Measurements from ENCODE around the gene LSAMP. TPM values are rescaled to one million over a fixed set of nuclear protein-coding genes. Genes with fewer than 3 reads are reported as not detected.

LSAMP gene
- total RNA-seq, 6 experiments from 2014 or later = under 0.01 to 0.22 (median 0.12) TPM; not detected in 1

- ATAC-seq (no peak), DNase-seq (no peak)
- Histone ChIP-seq H3K9me3 (no peaks in the 10 kb centered on the region), H3K4me1 (no peaks in the 10 kb centered on the region), H3K27ac (no peak overlapping the region), H3K4me3 (no peak overlapping the region), H3K27me3 (no peaks in the 10 kb centered on the region), H3K36me3 (no peaks in the 10 kb centered on the region)
- intact Hi-C loops (cut with DNase I) = no loop called here
- TF ChIP-seq POLR2A (IDR thresholded peaks at IDR 0.05) (no peak), CTCF (IDR thresholded peaks at IDR 0.05) (no peak)
- WGBS (ENCODE audit: insufficient coverage, low coverage, low lambda C conversion rate, missing lambda C conversion rate) = 38% methylated on average over 2 of the region's 2 CpGs
Measured at GRCh38 chr3:116440196-116440595, 5.1 kb downstream of the LSAMP start.

GRCh38 chr3:116433552-116433951 is 11.7 kb downstream of the LSAMP start:
- ATAC-seq (no peak), DNase-seq (no peak)
- no peaks in the 10 kb centered on the region for H3K9me3 ChIP-seq
- TF ChIP-seq CTCF (IDR thresholded peaks at IDR 0.05) (no peak), POLR2A (IDR thresholded peaks at IDR 0.05) (no peak)
- no peak overlapping the region for H3K4me3 ChIP-seq
- H3K27me3 ChIP-seq = no peaks in the 10 kb centered on the region
- H3K4me1 ChIP-seq = no peaks in the 10 kb centered on the region
- H3K36me3 ChIP-seq = no peaks in the 10 kb centered on the region
- no peak overlapping the region for H3K27ac ChIP-seq
- WGBS (ENCODE audit: insufficient coverage, low coverage, low lambda C conversion rate, missing lambda C conversion rate) = 78% methylated on average over 1 of the region's 1 CpG
- intact Hi-C loops (cut with DNase I) = no loop called here

GRCh38 chr3:116432795-116433194 is 12.5 kb downstream of the LSAMP start:
- WGBS (ENCODE audit: insufficient coverage, low coverage, low lambda C conversion rate, missing lambda C conversion rate) = 41% methylated on average over 2 of the region's 2 CpGs
- Histone ChIP-seq H3K4me3 (no peak overlapping the region), H3K27me3 (no peaks in the 10 kb centered on the region), H3K9me3 (no peaks in the 10 kb centered on the region), H3K36me3 (no peaks in the 10 kb centered on the region), H3K27ac (no peak overlapping the region), H3K4me1 (no peaks in the 10 kb centered on the region)
- DNase-seq (no peak), ATAC-seq (no peak)
- intact Hi-C loops (cut with DNase I) = no loop called here
- TF ChIP-seq POLR2A (IDR thresholded peaks at IDR 0.05) (no peak), CTCF (IDR thresholded peaks at IDR 0.05) (no peak)

- Histone ChIP-seq H3K27ac (no peak overlapping the region), H3K36me3 (no peaks in the 10 kb centered on the region), H3K9me3 (no peaks in the 10 kb centered on the region), H3K4me3 (no peak overlapping the region), H3K4me1 (no peaks in the 10 kb centered on the region), H3K27me3 (no peaks in the 10 kb centered on the region)
- no peak for TF ChIP-seq POLR2A (IDR thresholded peaks at IDR 0.05)
- no peak for TF ChIP-seq CTCF (IDR thresholded peaks at IDR 0.05)
- ATAC-seq (no peak), DNase-seq (no peak)
- intact Hi-C loops (cut with DNase I) = no loop called here
- 55% methylated on average over 6 of the region's 6 CpGs for WGBS (ENCODE audit: insufficient coverage, low coverage, low lambda C conversion rate, missing lambda C conversion rate)
Measured at GRCh38 chr3:116429479-116430269, 15.6 kb downstream of the LSAMP start.
